AG04450 (cell line): Measurements from ENCODE around the gene INPP5A. TPM values are rescaled to one million over a fixed set of nuclear protein-coding genes. Genes with fewer than 3 reads are reported as not detected.
"Not testable (repeated sequence)": the region's sequence is repeated elsewhere in the genome, so short reads cannot be mapped to it uniquely, and the experiment has no call there.

Experiments used
- CTCF ChIA-PET: fragments of 300-600, 350-600 bp; formaldehyde crosslinking; extraction: SDS; loops from one replicate; lab custom pipeline; 2022; ENCODE audit warnings: antibody characterized with exemption, inconsistent platforms; lab: Charles Lee
- POLR2A ChIA-PET: fragments of 350-600 bp; formaldehyde crosslinking; extraction: SDS; loops from one replicate; lab custom pipeline; 2021; ENCODE audit warnings: antibody characterized with exemption, inconsistent platforms; lab: Yijun Ruan, JAX
- DNase-seq: peaks from one replicate; pipeline ENCODE4 v3.0.0-alpha.2; 2011; ENCODE audit warnings: low read depth, low spot score
- H3K27ac ChIP-seq: one replicate; pipeline ENCODE4 v1.5.1; 2012; ENCODE audit warnings: low read depth, low read length, control low read depth
- H3K27me3 ChIP-seq: one replicate; pipeline ENCODE4 v1.6.0; 2012; ENCODE audit warnings: low read length; ENCODE audit not compliant: control insufficient read depth, insufficient read depth
- H3K4me3 ChIP-seq: 2 replicates; pipeline ENCODE4 v1.5.1; 2011; ENCODE audit warnings: mild to moderate bottlenecking, low read depth, low read length, control low read depth
- H3K9me3 ChIP-seq: 2 replicates; pipeline ENCODE4 v1.5.1; 2012; ENCODE audit warnings: low read length; ENCODE audit not compliant: control insufficient read depth, insufficient read depth
- CTCF ChIP-seq: IDR thresholded peaks from 2 replicates; pipeline ENCODE4 v1.5.1; 2011; ENCODE audit warnings: low read depth, low read length, control low read depth, inconsistent platforms
- polyA plus RNA-seq: library from polyadenylated mRNA; depleted of rRNA; stranded (reverse); fragments of >200 nt; gene quantifications from 2 replicates; pipeline ENCODE4 v1.2.3, GENCODE V29; 2011

The INPP5A gene
- polyA plus RNA-seq, 1 experiment = 22.5 TPM

- no peak for DNase-seq
- CTCF ChIA-PET = no interaction called here
- no peak overlapping the region for H3K27ac ChIP-seq
- TF ChIP-seq CTCF = no peak
- H3K27me3 ChIP-seq = no peaks in the 10 kb centered on the region
- H3K4me3 ChIP-seq = no peak overlapping the region
- POLR2A ChIA-PET = no interaction called here
- peaks cover 10% of the 10 kb centered on the region; the same call in 1 of the 2 replicates for H3K9me3 ChIP-seq
Observed at GRCh38 chr10:132551093-132551807, 13.7 kb downstream of the INPP5A start.

- ChIA-PET CTCF (no interaction called here), POLR2A (no interaction called here)
- no peak overlapping the region for H3K4me3 ChIP-seq
- peaks cover 5% of the 10 kb centered on the region; the same call in 1 of the 2 replicates for H3K9me3 ChIP-seq
- H3K27me3 ChIP-seq = no peaks in the 10 kb centered on the region
- DNase-seq = no peak
- no peak overlapping the region for H3K27ac ChIP-seq
- no peak for TF ChIP-seq CTCF
Observed at GRCh38 chr10:132551808-132552130, 14.2 kb downstream of the INPP5A start.

- POLR2A ChIA-PET, H3K27ac ChIP-seq, H3K4me3 ChIP-seq, DNase-seq, CTCF ChIA-PET, H3K27me3 ChIP-seq, H3K9me3 ChIP-seq: not testable (repeated sequence)
Observed at GRCh38 chr10:132552635-132553034, 15.0 kb downstream of the INPP5A start.

- DNase-seq, H3K9me3 ChIP-seq, H3K27me3 ChIP-seq, H3K4me3 ChIP-seq, H3K27ac ChIP-seq, CTCF ChIA-PET, POLR2A ChIA-PET: not testable (repeated sequence)
Observed at GRCh38 chr10:132553568-132553967, 16.0 kb downstream of the INPP5A start.

GRCh38 chr10:132554053-132554990, 16.7 kb downstream of the INPP5A start:
- H3K27ac ChIP-seq = no peak overlapping the region
- CTCF ChIA-PET = no interaction called here
- H3K9me3 ChIP-seq = peaks cover 2% of the 10 kb centered on the region; the same call in 1 of the 2 replicates
- no peak for TF ChIP-seq CTCF
- no peak for DNase-seq
- no peak overlapping the region for H3K4me3 ChIP-seq
- H3K27me3 ChIP-seq = no peaks in the 10 kb centered on the region
- POLR2A ChIA-PET = no interaction called here
